Stimulated activated CD4-positive, alpha-beta T cell treated with anti-CD3 and anti-CD28 coated beads, Interleukin-1b, Interleukin-23, amount 100 ng/mL, for 24 hours (primary cell): ENCODE data around the gene DAAM2.

Source experiments
- DNase-seq, 4 experiments: peaks; one replicate each; pipeline ENCODE4 v3.0.0-alpha.2; 2020; ENCODE audit warnings: low read depth in 4 of 4, low spot score in 1 of 4

Gene DAAM2

DNA sequence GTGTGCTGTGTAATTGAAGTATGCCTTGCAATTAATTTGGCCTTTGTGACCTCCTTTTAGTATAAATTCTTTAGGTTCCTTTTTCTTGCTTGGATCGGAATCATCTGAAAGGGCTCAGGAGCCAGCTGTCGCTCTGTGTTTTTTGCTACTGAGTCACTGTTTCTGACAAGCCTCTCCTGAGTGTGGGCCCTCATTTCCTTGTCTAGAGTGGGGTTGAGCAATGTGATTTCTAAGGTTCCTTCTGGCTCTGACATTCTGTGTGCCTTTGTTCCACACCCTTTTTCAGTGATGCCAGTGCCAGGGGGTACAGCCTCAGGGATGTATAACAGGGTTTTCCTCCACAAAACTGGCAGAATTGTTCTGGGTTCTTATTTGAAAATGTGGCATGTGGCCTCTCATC, 26.5 kb downstream of the DAAM2 start:
- DNase-seq = no peak

DNA sequence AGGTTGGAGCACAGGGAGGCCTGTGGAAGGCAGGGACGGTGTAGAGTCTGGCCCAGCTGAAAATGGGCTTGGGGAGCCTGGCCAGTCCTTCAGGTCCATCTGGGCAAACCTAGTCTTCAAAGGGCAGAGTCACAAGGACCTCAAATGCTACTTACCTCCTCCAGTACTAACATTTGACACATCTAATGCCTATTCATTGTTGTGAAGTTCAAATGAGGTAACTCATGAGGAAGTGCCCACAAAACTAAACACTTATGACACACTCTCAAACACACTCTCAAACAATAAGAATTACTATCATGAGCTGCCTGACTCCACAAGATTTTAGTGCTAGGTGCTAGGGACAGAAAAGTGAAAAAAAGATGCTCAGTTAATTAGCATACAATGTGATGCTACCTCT, 27.1 kb downstream of the DAAM2 start:
- no peak for DNase-seq

DNA sequence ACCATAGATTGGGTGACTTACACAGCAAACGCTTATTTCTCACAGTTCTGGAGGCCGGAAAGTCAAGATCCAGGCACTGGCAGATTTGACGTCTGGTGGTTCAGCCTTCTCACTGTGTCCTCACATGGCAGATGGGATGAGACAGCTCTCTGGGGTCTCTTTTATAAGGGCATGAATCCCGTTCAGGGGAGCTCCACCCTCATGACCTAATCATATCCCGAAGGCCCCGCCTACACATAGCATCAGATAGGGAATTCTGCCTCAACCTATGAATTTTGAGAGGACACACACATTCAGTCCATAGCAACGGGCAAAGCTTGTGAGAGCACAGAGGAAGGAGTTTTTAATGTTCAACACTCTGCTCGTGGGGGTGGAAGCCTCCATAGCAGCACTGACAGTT, 27.5 kb downstream of the DAAM2 start:
- no peak for DNase-seq

DNA sequence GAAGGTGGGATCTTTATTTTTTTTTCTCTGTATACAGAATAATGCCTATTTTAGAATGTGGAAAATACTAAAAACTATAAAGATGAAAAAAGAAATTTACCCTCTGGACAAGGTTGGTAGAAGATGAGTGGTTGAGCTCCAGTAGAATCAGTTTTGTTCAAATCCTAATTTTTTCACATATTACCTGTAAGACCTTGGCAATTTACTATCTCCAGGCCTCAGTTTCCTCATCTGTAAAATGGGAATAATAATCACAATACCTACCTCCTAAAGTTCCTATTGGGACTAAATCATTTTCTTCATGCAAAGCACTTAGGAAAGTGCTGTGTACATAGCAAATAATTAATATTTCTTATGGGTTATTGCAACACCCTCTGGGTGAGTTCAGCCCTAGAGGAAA, 28.4 kb downstream of the DAAM2 start:
- DNase-seq = no peak

DNA sequence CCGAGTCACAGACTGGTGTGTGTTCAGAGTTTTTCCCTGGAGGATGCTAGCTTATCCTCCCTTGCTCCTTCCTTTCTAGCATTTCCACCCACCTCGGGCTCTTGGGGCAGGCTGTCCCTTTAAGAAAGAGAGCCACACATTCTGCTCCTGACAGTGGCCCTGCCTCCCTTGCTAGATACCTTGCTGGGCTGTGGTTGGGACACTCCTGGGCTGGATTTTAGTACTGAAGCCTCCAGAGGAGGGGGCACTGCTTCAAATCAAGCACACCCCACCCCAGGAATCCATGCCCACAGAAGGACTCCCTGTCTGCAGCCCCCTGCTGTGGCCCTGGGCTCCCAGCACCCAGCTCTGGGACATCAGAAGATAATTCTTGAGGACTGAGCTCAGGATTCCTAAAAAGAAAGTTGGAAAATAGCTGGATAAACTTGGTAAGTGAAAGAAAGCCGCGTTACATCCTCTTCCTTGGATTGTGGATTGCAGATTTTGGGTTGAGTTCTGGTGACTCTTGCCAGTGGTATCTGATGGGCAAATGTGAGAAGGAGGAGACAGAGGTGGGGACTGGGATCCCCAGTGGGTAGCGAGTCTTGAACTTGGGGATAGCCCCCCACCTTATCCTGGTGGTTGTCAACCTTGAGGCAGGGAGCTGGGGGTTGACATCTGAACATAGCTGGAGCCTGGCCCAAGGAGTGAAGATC, 29.0 kb downstream of the DAAM2 start:
- no peak for DNase-seq

DNA sequence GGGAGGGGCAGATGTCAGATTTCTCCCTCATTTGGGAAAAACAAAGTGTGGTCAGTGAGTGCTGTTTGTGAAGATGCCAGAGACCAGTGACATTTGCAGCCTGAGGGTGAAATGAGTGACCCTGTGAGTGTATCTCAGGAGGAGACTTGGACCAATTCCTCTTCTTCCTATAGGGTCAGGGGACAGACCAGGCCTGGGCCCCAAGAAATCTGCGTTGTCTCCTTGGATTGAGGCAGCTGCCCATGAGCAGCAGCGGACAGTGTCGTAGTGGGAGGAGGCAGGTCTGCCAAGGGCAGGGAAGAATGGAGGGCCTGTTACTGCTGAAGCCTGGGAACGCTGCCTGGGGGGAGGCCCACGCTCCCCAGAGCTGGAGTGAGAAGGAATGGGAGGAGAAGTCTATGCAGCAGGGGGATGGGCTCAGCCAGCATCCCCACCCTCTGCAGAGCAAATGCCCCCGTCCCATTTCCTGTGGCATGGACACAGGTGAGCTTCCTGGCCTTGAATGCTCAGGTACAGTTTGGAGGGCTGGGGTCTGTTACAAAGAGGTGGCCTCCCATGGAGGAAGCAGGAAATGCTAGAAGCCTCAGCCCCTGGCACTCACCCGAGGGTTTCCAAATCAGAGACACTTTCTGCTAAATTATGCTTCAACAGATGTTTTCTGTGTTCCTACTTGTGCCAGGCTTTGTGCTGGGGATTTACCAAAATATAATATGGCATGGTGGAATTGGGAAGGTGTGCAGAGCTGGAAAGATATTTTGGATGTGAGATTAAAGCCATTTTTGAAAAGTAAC, 29.8 kb downstream of the DAAM2 start:
- DNase-seq = no peak

DNA sequence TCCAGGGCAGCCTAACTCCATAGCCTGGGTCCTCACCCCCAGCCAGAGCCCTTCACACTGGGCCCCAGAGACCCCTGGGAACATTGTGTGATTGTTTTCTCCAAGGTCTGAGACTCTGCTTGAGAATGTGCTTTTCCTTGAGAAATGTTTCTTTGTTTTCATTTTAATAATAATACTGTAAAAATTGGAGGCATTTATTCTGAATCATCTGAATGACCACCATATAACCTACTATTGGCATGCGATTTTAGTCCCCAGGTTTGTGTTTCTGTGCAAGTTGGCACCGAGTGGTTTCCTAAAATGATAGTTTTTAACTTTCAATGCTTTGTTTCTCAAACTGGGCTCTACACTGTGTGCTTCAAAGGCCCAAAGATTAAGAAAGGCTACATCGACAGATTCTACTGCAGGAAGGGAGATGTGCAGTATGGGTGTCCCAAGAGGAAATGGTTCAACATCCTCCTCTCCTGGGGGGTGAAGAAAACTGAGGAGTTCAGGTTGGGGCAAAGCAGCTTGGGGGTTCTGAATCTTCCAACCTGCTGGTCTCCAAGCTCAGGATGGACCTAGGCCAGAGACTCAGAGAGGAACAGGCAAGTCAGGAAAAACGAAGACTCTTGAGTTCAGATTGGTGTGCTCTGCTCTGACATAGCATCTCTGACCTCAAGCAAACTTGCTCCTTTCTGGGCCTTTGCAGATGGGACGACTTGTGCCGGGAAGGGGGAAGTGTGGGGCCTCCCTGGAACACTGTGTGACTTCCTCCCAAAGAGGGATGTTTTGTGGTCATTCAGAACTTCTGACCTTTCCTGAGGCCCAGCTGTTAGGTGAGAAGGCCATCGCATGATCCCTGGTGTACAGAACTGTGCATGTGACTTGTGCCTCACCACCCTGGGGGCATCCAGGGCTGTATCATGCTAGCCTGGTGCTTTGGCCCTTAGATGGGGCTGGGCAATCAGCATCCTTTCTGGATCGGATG, 31.0 kb downstream of the DAAM2 start:
- DNase-seq = no peak

DNA sequence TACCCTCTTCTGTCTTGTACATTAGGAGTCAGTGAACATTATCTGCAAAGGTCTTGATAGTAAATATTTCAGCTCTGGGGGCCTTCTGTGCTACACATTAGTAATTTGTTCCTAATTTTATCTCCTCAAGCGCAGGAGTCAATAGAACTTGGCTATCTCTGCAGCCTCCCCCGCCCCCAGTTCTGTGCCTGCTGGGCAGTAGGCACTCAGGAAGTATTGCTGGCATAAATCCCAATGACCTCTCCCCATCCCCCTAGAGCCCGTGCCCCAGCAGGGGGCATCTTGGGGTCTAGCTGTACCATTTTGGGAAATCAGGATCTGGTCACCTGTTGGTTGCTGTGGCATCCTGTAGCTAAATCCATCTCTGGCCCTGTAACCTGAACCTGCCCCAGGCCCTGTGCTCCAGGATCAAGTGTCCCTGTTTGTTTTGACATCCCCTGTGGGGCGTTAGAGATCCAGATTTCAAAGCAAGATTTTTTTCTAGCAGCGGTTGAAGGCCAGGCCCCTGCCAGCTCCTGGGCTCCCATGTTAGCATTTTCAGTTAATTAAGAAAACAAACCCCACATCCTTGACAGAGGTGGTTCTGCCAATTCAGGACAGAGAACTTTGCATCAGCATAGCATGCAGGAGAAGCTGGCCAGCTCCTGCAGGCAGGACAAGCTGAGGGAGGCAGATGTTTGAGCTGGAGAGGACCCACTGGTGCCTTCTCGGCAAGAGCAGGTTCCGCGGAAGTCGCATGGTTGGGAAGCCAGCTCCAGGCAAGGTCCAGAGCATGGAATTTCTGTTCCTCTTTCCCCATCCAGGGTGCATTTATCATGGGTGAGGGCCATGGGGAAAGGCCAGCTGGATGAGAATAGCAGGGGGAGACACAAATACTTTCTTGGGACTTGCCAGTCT, 32.1 kb downstream of the DAAM2 start:
- no peak for DNase-seq

DNA sequence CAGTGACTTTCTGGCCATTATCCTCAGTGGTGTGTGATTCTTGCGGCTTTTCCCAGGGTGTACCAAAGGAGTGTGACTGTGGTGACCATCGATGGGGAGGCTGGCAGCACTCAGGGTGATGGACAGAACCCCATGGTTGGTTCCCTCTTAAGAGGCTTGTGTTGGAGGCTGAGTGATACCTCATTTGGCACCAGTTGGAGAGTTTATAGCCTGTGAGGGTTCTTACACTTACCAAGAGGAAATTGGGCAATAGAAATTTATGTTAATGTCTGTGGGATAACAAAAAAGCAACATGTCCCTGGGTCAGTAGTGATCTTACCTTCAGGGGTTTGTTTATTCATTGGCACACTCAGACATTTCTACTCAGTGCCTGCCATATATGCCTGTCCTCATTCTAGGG, 37.2 kb downstream of the DAAM2 start:
- DNase-seq = no peak

DNA sequence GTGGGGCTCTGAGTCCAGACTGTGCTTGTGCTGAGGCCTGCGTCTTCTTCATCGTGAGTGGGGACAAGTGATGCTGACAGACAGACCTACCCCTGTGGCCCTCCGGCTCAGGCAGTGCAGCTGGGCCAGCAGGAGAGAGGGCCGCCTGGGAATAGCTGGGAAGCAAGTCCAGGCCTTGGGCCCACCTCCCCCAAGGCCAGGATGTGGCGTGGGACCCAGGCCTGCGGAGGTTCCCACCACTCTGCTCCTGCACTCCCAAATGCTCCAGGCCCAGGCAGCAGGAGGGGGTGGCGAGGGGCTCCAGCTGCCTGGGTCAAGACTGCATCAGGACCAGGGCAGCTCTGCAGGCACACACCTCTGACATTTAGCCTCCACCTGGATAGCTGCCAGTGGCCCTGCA, 38.3 kb downstream of the DAAM2 start:
- no peak for DNase-seq

DNA sequence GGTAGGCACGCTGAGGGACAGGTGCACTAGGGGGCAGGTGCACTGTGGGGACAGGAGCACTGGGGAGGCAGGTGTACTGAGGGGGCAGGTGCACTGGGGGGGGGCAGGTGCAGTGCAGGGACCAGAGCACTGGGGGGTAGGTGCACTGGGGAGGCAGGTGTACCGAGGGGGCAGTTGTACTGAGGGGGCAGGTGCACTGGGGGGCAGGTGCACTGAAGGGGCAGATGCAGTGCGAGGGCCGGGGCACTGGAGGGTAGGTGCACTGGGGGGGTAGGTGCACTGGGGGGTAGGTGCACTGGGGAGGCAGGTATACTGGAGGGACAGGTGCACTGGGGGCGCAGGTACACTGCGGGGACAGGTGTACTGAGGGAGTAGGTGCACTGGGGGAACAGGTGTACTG, 39.5 kb downstream of the DAAM2 start:
- no peak for DNase-seq

DNA sequence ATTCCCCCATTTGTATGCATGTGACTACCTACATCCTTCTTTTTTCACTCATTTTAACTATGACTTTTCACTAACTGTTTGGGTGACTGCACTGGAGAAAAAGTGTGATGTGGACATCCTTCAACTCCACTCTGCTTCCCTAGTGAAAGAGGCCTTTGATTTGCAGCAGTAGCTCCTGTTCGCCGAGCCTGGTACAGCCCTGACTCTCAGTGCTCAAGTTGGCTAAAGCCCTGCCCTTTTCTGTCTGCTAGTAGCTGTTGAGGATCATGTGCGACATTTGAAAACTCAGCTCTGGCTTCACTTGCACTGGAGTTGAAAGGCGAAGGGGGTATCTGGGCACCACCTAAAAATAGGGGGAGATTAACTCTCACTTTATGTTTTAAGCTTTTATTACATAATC, 42.1 kb downstream of the DAAM2 start:
- no peak for DNase-seq

DNA sequence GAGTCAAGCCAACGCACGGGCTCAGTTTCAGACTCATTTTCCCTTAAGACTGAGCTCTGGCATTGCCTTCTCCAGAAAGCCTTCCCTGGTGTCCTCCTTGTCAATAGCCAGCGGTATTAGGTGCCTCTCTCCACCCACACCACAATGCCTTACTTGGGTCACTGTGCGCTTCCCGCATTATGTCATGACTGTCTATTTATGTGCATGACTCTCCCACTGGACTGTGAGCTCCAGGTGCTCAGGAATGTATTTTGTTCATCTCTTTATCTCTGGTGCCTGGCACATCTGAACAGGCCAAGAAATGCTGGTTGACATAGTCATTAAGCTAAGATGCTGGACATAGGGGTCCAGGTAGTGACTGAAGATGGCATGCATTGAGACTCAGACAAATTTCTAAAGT, 42.7 kb downstream of the DAAM2 start:
- no peak for DNase-seq

DNA sequence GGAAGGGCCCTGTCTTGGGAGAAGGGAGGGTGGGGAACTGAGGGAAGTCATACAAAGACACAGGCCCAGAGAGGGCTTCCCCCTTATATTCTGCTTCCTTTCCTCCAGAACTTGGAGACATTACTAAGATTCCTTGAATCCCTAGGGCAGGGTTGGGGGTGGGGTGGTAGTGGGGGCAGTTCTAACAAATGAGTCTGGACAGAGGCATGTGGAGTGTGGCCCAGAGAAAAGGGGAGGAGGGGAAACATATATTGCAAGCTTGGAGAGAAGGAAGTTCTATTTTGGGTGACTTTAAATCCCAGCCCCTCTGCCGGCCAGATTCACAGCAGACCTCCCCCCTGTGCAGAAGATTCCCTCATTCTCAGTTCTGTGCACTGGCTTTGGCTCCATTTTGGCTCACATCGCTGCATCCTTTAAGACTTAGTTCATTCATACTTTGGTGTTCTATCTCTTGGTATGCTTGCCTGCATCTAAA, 43.7 kb downstream of the DAAM2 start:
- no peak for DNase-seq

DNA sequence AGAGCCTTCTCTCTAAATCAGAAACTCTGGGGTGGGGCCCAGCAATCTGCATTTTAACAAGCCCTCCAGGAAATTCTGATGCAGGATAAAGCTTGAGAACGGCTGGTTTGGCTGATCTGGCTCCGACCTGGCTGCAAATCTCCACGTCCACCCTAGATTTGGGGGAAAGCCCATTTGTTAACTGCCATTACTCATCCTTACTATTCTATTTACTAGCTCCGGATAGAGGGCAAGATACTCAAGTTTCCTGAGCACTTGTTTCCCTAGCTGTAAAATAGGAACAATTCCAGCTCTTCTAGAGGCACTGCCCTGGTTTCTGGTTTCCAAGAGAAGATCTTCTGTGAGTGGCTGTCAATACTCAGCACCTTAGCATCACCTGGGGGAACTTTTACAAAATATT, 44.4 kb downstream of the DAAM2 start:
- no peak for DNase-seq

DNA sequence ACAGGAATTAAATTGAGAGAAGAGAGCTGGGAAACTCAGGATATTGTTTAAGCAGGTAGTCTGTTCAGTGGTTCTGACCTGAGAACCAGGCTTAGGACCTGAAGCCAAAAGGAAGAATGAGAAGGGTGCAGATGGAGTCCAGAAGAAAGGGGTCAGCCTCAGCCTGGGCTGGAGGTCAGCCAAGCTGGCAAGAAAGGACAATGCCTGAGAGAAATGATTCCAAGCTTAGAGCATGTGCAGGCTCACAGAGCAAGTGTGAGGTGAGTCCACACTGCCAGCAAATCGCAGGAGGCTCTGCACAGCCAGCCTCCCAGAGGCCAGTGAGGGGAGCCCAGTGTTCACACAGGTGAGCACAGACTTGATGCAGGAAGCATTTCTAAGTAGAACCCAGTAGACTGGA, 47.3 kb downstream of the DAAM2 start:
- DNase-seq = no peak

DNA sequence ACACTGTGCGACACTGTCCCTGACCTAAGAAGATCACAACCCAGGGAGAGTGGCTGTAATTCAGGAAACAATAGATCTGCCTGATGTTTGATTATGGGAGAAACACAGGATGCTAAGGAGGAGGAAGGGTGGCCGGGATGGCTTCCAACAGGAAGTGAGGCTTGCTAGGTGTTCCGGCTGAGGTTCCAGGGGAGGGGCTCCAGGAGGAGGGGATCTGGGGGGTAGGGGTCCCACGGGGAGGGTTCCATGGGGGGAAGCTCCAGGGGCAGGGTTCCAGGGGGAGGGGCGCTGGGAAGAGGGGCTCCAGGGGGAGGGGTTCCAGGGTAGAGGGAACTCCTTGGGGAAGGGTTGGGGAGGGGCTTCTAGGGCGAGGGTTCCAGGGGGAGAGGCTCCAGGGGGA, 48.6 kb downstream of the DAAM2 start:
- no peak for DNase-seq

DNA sequence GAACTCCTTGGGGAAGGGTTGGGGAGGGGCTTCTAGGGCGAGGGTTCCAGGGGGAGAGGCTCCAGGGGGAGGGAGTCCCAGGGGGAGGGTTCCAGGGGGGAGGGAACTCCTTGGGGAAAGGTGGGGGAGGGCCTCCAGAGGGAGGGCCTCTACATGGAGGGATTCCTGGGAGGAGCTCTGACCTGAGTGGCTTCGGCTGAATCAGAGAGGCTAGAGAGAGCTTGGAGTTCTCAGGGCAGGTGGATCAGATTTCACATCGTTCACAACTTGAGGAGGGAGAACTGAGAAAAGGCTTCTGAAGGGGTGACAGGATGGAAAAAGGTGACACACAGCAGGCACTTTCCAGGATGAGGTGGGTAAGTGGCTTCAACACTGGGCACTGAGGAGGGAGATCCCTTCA, 49.1 kb downstream of the DAAM2 start:
- no peak for DNase-seq

DNA sequence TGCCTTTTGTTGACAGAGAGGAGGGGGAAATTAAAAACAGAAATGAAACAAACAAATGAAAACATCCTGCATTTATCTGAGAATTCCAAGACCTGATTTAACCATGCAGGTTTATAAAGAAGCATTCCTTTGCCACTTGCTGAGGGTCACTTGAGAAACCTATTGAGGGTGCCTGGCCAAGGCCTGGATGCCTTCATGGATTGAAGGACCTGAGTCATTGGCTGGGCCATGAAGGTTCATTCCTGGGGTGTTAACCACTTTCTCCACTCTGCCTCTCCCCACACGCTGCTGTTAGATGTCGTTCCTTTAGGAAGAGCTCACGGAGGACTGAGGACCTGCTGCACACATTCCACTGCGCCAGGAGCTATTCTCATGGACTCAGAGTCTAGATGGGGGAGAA, 49.7 kb downstream of the DAAM2 start:
- DNase-seq = no peak

DNA sequence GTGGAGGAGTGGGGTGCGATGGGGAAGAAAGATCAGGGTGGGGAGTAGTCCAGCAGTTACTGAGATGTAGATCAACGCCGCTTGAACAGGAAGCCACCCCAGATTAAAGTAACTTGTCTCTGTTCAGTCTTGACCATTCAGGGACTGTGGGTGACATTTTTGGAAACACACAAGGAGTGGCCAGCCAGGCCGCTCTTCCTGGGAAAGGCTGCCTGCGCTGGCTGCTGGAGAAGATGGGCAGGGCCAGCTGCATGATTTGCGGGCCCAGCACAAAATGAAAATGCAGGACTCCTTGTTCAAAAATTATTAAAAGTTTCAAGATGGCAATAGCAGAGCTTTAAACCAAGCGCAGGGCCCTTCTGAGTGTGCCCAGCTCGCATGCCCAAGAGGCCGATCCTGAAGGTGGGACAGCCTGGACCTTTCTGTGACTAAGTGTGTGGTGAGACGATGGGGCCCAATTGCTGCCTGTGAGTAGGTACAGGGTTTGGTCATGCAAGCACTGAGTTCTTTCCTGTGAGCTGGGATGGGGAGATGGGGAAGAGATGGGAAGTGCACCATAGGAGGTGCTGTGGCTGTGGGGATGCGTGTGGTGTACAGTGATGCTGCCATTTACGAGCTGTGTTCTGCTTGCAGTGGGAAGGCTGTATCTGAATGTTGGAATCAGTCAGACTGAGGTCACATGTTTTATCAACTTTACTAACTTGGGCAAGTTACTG, 51.3 kb downstream of the DAAM2 start:
- DNase-seq = no peak
